HFF-Myc (cell line): ENCODE results near the gene RUNX1.

Experiments used
- DNase-seq: peaks from one replicate; pipeline ENCODE4 v3.0.0-alpha.2; 2011; ENCODE audit warnings: low read depth; ENCODE audit errors: extremely low read depth
- H3K4me3 ChIP-seq: replicated peaks from 2 replicates; pipeline ENCODE4 v1.5.1; 2011; ENCODE audit warnings: low read depth, mild to moderate bottlenecking, control low read depth, low read length
- CTCF ChIP-seq: IDR thresholded peaks from 2 replicates; pipeline ENCODE4 v1.5.1; 2012; ENCODE audit warnings: mild to moderate bottlenecking, low read depth, low read length, control low read depth; ENCODE audit errors: missing control alignments

The RUNX1 gene

DNA sequence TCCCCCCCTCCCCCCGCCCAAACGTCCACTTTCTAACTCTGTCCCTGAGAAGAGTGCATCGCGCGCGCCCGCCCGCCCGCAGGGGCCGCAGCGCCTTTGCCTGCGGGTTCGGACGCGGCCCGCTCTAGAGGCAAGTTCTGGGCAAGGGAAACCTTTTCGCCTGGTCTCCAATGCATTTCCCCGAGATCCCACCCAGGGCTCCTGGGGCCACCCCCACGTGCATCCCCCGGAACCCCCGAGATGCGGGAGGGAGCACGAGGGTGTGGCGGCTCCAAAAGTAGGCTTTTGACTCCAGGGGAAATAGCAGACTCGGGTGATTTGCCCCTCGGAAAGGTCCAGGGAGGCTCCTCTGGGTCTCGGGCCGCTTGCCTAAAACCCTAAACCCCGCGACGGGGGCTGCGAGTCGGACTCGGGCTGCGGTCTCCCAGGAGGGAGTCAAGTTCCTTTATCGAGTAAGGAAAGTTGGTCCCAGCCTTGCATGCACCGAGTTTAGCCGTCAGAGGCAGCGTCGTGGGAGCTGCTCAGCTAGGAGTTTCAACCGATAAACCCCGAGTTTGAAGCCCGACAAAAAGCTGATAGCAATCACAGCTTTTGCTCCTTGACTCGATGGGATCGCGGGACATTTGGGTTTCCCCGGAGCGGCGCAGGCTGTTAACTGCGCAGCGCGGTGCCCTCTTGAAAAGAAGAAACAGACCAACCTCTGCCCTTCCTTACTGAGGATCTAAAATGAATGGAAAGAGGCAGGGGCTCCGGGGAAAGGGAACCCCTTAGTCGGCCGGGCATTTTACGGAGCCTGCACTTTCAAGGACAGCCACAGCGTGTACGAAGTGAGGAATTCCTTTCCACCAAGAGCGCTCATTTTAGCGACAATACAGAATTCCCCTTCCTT, 158.1 kb downstream of the RUNX1 start:
- peak overlapping the region; percentile 64 for H3K4me3 ChIP-seq

DNA sequence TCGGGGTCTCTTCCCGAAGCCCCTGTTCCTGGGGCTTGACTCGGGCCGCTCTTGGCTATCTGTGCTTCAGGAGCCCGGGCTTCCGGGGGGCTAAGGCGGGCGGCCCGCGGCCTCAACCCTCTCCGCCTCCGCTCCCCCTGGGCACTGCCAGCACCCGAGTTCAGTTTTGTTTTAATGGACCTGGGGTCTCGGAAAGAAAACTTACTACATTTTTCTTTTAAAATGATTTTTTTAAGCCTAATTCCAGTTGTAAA, 158.7 kb downstream of the RUNX1 start:
- peak overlapping the region; percentile 64 for H3K4me3 ChIP-seq
- DNase-seq, result no peak
- TF ChIP-seq CTCF, result no peak

More for the DNA sequence above, 158.1 kb downstream of the RUNX1 start:
- TF ChIP-seq CTCF, result no peak
- DNase-seq, result no peak

GRCh38 chr21:34889676-34890469, 159.2 kb downstream of the RUNX1 start:
- DNase-seq, result no peak
- peak; percentile 50 for TF ChIP-seq CTCF

DNA sequence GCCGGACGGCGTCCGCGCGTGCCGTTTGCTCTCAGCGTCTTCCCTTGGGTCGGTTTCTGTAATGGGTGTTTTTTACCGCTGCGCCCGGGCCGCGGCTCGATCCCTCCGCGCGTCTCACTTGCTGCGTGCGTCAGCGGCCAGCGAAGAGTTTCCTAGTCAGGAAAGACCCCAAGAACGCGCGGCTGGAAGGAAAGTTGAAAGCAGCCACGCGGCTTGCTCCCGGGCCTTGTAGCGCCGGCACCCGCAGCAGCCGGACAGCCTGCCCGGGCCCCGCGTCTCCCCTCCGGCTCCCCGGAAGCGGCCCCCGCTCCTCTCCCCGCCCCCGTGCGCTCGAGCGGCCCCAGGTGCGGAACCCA, 159.8 kb downstream of the RUNX1 start:
- no peak for DNase-seq
- no peak for TF ChIP-seq CTCF
- H3K4me3 ChIP-seq, result peak overlapping the region; percentile 64

More at GRCh38 chr21:34889676-34890469, 159.2 kb downstream of the RUNX1 start:
- H3K4me3 ChIP-seq, result peak overlapping the region; percentile 64

GRCh38 chr21:34888569-34889319, 160.4 kb downstream of the RUNX1 start:
- peak; percentile 82 for DNase-seq
- no peak for TF ChIP-seq CTCF

GRCh38 chr21:34887725-34888568, 161.2 kb downstream of the RUNX1 start:
- H3K4me3 ChIP-seq, result peak overlapping the region; percentile 64
- peak; percentile 87 for DNase-seq
- no peak for TF ChIP-seq CTCF

More at GRCh38 chr21:34888569-34889319, 160.4 kb downstream of the RUNX1 start:
- H3K4me3 ChIP-seq, result peak overlapping the region; percentile 64
